ENCODE data around the gene MYMK.

The MYMK gene

GRCh38 chr9:133537257-133537656, 12.5 kb upstream of the MYMK start:
- in situ Hi-C loops (cut with HindIII; ENCODE audit: low sequenced_read_pairs): no loop called here

DNA sequence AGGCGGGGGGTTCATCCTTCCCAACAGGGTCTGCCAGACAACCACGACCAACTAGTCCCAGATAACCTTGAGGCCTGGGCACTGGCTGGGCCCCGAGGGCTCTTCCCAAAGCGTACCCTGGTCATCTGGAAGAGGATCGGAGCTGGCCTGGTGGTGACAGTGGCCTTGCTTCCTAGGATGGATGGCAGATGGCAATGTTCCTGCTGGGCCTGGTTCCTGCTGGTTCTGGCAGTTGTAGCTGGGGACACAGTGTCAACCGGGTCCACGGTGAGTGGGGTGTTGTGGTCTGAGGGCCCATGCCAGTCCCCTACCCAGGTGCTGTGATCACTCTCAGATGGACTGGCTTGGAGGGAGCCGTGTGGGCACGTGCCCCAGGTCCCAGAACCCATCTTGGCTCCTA, 11.8 kb upstream of the MYMK start:
- in situ Hi-C loops (cut with HindIII; ENCODE audit: low sequenced_read_pairs): no loop called here

DNA sequence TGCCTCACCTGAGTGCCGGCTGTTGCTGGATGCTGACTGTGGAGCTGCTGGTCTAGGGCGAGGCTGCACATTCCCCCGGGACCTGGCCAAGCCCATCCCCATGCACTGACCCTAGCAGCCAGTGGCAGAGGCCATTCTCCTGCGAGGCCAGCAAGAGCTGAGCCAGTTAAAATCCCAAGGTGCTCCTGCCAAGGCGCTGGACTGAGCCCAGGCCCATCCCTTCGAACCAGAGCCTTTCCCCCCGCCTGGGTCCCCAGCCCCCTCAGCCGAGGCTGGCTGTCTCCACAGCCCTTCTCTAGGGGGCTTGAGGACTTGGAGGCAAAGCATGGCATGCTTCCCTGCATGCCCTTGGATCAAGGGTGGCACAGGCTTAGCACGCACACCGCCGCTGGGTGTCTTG, 11.3 kb upstream of the MYMK start:
- in situ Hi-C loops (cut with HindIII; ENCODE audit: low sequenced_read_pairs): no loop called here

DNA sequence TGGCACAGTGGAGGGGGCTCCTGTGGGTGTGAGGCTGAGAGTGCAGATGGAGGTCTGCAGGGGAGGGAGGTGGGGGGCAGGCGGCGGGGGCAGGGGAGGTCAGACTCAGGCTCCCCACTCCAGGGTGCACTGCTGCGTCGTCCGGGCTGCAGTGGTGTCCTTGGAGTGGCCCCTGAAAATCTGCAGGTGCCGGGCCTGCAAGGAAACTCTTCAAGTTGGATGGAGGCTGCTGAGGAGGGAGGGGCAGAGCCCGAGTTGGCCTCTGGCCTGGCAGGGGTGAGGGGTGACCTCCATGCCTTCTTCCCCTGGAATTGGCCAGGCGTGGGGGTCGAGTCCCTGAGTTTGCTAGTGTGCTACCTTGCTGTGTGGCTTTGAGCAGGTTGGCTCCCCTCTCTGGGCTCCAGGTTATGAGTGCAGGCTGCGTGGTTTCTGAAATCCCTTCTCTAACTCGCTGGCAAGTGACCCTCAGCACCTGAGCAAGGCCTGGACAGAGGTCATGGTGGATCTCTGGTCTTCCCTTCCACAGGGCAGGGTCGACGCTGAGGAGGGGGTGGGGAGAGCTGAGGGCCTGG, 10.6 kb upstream of the MYMK start:
- in situ Hi-C loops (cut with HindIII; ENCODE audit: low sequenced_read_pairs): no loop called here

- in situ Hi-C loops (cut with HindIII; ENCODE audit: low sequenced_read_pairs): no loop called here
These were observed 9.9 kb upstream of the MYMK start, which contains the start of gene ADAMTSL2 for GRCh38 chr9:133534346-133535291. ADAMTSL2 (plus strand) TSS chr9:133534704; CDS start chr9:133536713, 2,009 bp downstream.

GRCh38 chr9:133533857-133534256, 9.1 kb upstream of the MYMK start:
- in situ Hi-C loops (cut with HindIII; ENCODE audit: low sequenced_read_pairs): no loop called here

DNA sequence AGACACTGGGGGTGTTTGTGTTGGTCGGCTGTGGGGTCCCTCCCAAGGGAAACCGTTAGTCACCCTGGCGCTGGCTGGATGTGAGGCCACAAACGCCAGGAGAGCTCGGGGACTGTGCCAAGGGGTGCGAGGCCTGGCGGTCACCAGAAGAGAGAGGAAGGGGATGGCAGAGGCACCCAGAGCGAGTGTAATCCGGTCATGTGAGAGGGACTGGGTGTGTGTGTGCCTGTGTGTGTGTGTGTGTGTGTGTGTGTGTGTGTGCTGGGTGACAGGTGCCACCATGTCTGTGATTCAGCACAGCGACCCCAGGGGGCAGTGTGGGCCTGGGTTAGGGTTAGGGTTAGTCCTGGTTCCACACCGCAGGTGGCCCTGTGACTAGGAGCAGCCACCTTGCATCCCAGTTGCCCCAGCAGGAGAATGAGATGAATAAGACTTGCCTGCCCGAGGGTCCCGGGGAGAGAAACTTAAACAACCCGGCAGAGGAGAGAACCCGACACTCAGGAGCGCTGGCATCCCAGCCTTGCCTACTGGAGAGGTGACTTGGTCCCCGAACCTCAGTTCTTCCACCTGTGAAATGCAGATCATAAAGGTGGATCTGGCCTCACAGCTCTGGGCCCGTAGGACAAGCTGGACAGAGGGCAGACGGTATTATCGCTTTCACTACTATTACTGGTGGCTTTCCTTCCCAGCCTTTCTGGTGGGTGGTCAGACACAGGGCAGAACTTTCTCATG, 8.3 kb upstream of the MYMK start:
- in situ Hi-C loops (cut with HindIII; ENCODE audit: low sequenced_read_pairs): no loop called here

DNA sequence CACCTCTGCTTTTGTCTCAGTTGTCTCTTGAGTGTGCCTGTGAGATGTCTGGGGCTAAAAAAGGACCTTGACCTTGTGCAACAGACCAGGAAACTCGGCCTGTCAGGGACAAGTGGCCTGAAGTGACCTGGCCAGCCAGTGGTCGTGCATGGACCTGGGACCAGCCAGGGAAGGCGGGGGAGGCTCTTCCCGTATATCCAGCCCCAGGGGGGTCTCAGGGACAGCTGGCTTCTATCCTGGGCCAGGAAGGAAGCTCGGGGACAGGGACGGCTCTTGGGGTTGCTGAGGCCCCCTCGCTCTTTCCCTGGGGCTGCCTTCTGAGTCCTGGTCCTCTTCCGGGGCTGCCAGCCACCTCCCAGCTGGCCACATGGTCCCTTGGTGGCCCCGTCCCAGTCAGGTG, 6.5 kb upstream of the MYMK start:
- in situ Hi-C loops (cut with HindIII; ENCODE audit: low sequenced_read_pairs): no loop called here

- in situ Hi-C loops (cut with HindIII; ENCODE audit: low sequenced_read_pairs): no loop called here
These were observed 5.1 kb upstream of the MYMK start for GRCh38 chr9:133529874-133530273.

DNA sequence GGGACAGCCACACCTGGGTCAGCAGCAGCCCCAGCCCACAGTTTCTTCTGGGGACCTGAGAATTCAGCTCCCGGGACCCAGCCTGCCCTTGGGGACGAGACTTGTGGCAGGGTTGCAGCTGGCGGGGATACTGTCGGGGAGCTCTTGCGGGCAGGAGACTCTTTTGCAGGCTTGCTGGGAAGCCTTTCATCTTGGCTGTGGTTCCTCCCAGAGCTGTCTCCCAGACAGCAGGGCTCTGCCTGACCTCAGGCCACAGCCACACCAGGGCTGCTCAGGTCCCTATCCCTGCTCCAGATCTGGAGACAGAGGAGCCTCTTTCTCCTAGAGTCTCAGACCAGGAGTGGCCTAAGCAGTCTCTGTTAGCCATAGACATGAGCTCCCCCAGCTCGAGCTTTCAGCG, 4.7 kb upstream of the MYMK start:
- in situ Hi-C loops (cut with HindIII; ENCODE audit: low sequenced_read_pairs): no loop called here

GRCh38 chr9:133528876-133529241, 4.1 kb upstream of the MYMK start:
- in situ Hi-C loops (cut with HindIII; ENCODE audit: low sequenced_read_pairs): no loop called here

- in situ Hi-C loops (cut with HindIII; ENCODE audit: low sequenced_read_pairs): no loop called here
These were observed 3.5 kb upstream of the MYMK start for GRCh38 chr9:133528001-133528875.

GRCh38 chr9:133527444-133527920, 2.7 kb upstream of the MYMK start:
- in situ Hi-C loops (cut with HindIII; ENCODE audit: low sequenced_read_pairs): no loop called here

- in situ Hi-C loops (cut with HindIII; ENCODE audit: low sequenced_read_pairs): no loop called here
These were observed 2.1 kb upstream of the MYMK start for GRCh38 chr9:133526721-133527321.

GRCh38 chr9:133525677-133526076, 918 bp upstream of the MYMK start:
- in situ Hi-C loops (cut with HindIII; ENCODE audit: low sequenced_read_pairs): no loop called here

GRCh38 chr9:133524146-133524545, 613 bp downstream of the MYMK start:
- in situ Hi-C loops (cut with HindIII; ENCODE audit: low sequenced_read_pairs): no loop called here

GRCh38 chr9:133523106-133523505, 1.7 kb downstream of the MYMK start:
- in situ Hi-C loops (cut with HindIII; ENCODE audit: low sequenced_read_pairs): no loop called here

DNA sequence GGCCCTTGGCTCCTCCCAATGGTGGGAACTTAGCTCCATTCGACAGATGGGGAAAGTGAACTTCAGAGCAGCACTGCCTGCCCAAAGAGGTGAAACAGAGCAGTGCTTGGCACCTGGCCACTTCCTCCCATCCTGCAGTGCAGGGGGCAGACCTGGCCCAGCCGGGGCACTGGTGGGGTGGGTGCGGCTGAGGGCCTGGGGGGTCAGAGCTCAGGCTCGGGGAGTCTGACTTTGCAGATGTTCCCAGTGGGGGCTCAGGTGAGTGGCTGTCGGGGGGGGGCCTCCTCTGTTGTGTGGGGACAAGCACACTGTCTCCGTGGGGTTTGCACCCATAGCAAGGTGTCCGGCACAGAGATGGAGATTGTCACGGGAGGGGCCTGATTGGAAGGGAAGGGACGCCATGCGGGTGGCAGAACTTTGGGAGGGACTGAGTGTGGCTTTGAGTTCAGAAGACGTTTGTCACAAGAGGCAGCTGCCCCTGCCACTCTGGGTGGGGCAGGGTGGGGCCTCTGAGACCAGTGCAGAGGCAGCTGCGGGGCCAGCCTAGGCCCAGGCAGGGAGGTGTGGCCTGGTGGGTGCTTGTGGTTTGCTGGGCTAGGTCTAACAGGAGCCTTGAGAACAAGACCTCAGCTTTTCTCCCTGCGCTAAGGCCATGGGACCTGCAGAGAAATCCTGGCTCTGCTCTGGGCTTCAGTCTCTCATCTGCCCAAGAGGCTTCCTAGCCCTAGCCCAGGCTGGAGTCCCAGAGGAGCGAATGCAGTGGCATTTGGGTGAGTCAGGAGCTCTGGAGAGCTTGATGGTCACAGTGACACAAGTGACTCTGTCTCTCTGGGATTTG, 2.5 kb downstream of the MYMK start:
- in situ Hi-C loops (cut with HindIII; ENCODE audit: low sequenced_read_pairs): no loop called here

All from DLD1 (cell line).